Panc1 (cell line): ENCODE data around the gene CASR. TPM values are rescaled to one million over a fixed set of nuclear protein-coding genes. Genes with fewer than 3 reads are reported as not detected.
"Not testable (repeated sequence)": the region's sequence is repeated elsewhere in the genome, so short reads cannot be mapped to it uniquely, and the experiment has no call there.

ENCODE experiments used
- ATAC-seq: fragments of 200-7000 bp; cut with Tn5 transposase; 2 replicates; pipeline ENCODE4 v1.9.1; 2020; ENCODE audit warnings: mild to moderate bottlenecking, moderate library complexity
- BruUV-seq: library from RNA; stranded (reverse); fragments of 400-500 nt; replicated peaks from 2 replicates; lab custom pipeline; 2021; lab: Mats Ljungman, UMichigan
- CTCF ChIA-PET: fragments of 300-600 bp; sonication (Branson Sonifier 250); formaldehyde crosslinking; loops from one replicate; lab custom pipeline; 2022; ENCODE audit warnings: antibody characterized with exemption; lab: Charles Lee
- POLR2A ChIA-PET: fragments of 300-600 bp; sonication (Branson Sonifier 250); formaldehyde crosslinking; loops from one replicate; lab custom pipeline; 2022; ENCODE audit warnings: antibody characterized with exemption; lab: Charles Lee
- DNase-seq: peaks from one replicate; pipeline ENCODE4 v3.0.0-alpha.2; 2010; ENCODE audit warnings: low read depth, low spot score
- H3K27ac ChIP-seq: 2 replicates; pipeline ENCODE4 v1.5.1; 2011; ENCODE audit warnings: mild to moderate bottlenecking, low read length, inconsistent platforms
- H3K27me3 ChIP-seq: fragments of 200-500 bp; sonication (Bioruptor generic); 2 replicates; pipeline ENCODE4 v1.6.0; 2014; ENCODE audit warnings: low read length, inconsistent platforms; ENCODE audit not compliant: control insufficient read depth, insufficient read depth
- H3K36me3 ChIP-seq: fragments of 200-500 bp; sonication (Bioruptor generic); 2 replicates; pipeline ENCODE4 v1.5.1; 2014; ENCODE audit warnings: inconsistent platforms, mild to moderate bottlenecking, low read length, moderate library complexity; ENCODE audit not compliant: control insufficient read depth, insufficient read depth
- H3K4me1 ChIP-seq: 2 replicates; pipeline ENCODE4 v1.5.1; 2011; ENCODE audit warnings: inconsistent platforms, mild to moderate bottlenecking, low read length, moderate library complexity; ENCODE audit not compliant: control insufficient read depth, insufficient read depth
- H3K4me3 ChIP-seq, 2 experiments: 2 replicates each; pipeline ENCODE4 v1.5.1; 2011 to 2012; ENCODE audit warnings: low read depth in 2 of 2, low read length in 2 of 2, mild to moderate bottlenecking in 2 of 2, inconsistent platforms in 1 of 2, moderate library complexity in 1 of 2
- H3K9me3 ChIP-seq: fragments of 200-500 bp; sonication (Bioruptor generic); 2 replicates; pipeline ENCODE4 v1.5.1; 2014; ENCODE audit warnings: low read depth, mild to moderate bottlenecking, inconsistent platforms, low read length, moderate library complexity; ENCODE audit not compliant: control insufficient read depth, insufficient read depth
- CTCF ChIP-seq: fragments of 450-650 bp; IDR thresholded peaks from 2 replicates; pipeline ENCODE4 v1.5.1; 2017; ENCODE audit warnings: mild to moderate bottlenecking
- POLR2AphosphoS5 ChIP-seq: IDR thresholded peaks from 2 replicates; pipeline ENCODE4 v1.6.1; 2012; ENCODE audit warnings: mild to moderate bottlenecking, low read depth, low read length, moderate library complexity
- REST ChIP-seq, 2 experiments: IDR thresholded peaks; 2 replicates each; pipeline ENCODE4 v1.6.1; 2011 to 2012; ENCODE audit warnings: low read depth in 2 of 2, control low read depth in 1 of 2, low read length in 1 of 2, mild to moderate bottlenecking in 1 of 2, moderate library complexity in 1 of 2; ENCODE audit not compliant: insufficient read depth in 1 of 2
- SIN3A ChIP-seq: IDR thresholded peaks from 2 replicates; pipeline ENCODE4 v1.6.1; 2012; ENCODE audit warnings: low read depth, mild to moderate bottlenecking, low read length, moderate library complexity, borderline replicate concordance; ENCODE audit not compliant: insufficient read depth
- TCF7L2 ChIP-seq: IDR thresholded peaks from 2 replicates; pipeline ENCODE4 v1.6.1; 2011; ENCODE audit warnings: mild to moderate bottlenecking, low read depth, low read length, inconsistent platforms
- in situ Hi-C: cut with HindIII; loops from 2 replicates; pipeline ENCODE4 v1.10.0; 2016; ENCODE audit warnings: low sequenced_read_pairs, low pct_unique_long_range_greater_than_20kb
- intact Hi-C: fragments of 100-400 bp; cut with micrococcal nuclease; formaldehyde crosslinking; loops from one replicate; pipeline ENCODE4 v1.10.0; 2022; ENCODE audit not compliant: unreplicated experiment
- total RNA-seq: library from RNA; stranded (reverse); gene quantifications from one replicate; pipeline ENCODE4 v1.2.1, GENCODE V29; 2021; ENCODE audit not compliant: unreplicated experiment

Gene CASR
- total RNA-seq, 1 experiment from 2014 or later, result not detected

GRCh38 chr3:122199552-122199951 is 16.1 kb downstream of the CASR start:
- ATAC-seq (no peak), DNase-seq (no peak)
- no peak overlapping the region for H3K4me3 ChIP-seq
- no peaks in the 10 kb centered on the region for H3K9me3 ChIP-seq
- H3K27ac ChIP-seq, result no peak overlapping the region
- TF ChIP-seq SIN3A (no peak), TCF7L2 (no peak), REST (IDR thresholded peaks at IDR 0.05; ENCODE audit: insufficient read depth in 1 of 2, low read depth in 2 of 2, low read length in 1 of 2) (no peak), POLR2AphosphoS5 (no peak), CTCF (no peak)
- ChIA-PET POLR2A (no interaction called here), CTCF (no interaction called here)
- no TSS peak for BruUV-seq
- H3K27me3 ChIP-seq, result peaks cover 4% of the 10 kb centered on the region; the same call in 1 of the 2 replicates
- no peaks in the 10 kb centered on the region for H3K4me1 ChIP-seq
- intact Hi-C loops (no loop called here), in situ Hi-C loops (no loop called here)
- no peaks in the 10 kb centered on the region for H3K36me3 ChIP-seq

DNA sequence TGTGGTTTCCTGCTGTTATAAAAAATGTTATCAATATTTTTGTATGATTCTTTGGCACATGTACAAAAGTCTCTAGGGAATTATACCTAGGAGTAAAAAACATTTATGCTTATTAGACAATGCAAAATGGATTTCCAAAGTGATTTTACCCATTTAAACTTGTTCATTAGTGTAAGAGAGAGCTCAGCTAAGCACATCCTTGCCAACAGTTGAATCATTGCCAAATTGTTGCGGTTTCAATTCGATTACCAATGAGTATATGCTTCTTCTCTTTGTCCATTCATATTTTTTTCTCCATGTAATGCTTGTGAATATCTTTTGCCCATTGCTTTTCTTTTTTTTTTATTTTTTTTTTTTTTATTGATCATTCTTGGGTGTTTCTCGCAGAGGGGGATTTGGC is 17.2 kb downstream of the CASR start:
- in situ Hi-C loops (no loop called here), intact Hi-C loops (no loop called here)
- no peaks in the 10 kb centered on the region for H3K9me3 ChIP-seq
- ATAC-seq (no peak), DNase-seq (no peak)
- no peaks in the 10 kb centered on the region for H3K36me3 ChIP-seq
- H3K4me3 ChIP-seq, result no peak overlapping the region
- H3K4me1 ChIP-seq, result no peaks in the 10 kb centered on the region
- H3K27me3 ChIP-seq, result peaks cover 4% of the 10 kb centered on the region; the same call in 1 of the 2 replicates
- no peak overlapping the region for H3K27ac ChIP-seq
- TF ChIP-seq REST (IDR thresholded peaks at IDR 0.05; ENCODE audit: insufficient read depth in 1 of 2, low read depth in 2 of 2, low read length in 1 of 2), result no peak
- TF ChIP-seq SIN3A, result no peak
- no peak for TF ChIP-seq POLR2AphosphoS5
- TF ChIP-seq CTCF, result no peak
- no peak for TF ChIP-seq TCF7L2
- BruUV-seq, result no TSS peak
- CTCF ChIA-PET, result no interaction called here
- POLR2A ChIA-PET, result no interaction called here

- ATAC-seq, H3K4me3 ChIP-seq, H3K4me1 ChIP-seq, in situ Hi-C loops, CTCF ChIA-PET, BruUV-seq, intact Hi-C loops, DNase-seq, POLR2A ChIA-PET, H3K27me3 ChIP-seq, H3K36me3 ChIP-seq, H3K9me3 ChIP-seq, H3K27ac ChIP-seq: not testable (repeated sequence)
Measured at GRCh38 chr3:122201476-122201875, 18.0 kb downstream of the CASR start.
